Thyroid gland (tissue), 4 donors: ENCODE data around the gene CENPM. TPM values are rescaled to one million over a fixed set of nuclear protein-coding genes. Genes with fewer than 3 reads are reported as not detected.
"Not testable (repeated sequence)": the region's sequence is repeated elsewhere in the genome, so short reads cannot be mapped to it uniquely, and the experiment has no call there.

Source experiments
- DNase-seq, 2 donors: peaks; one replicate each; pipeline ENCODE4 v3.0.0-alpha.2; 2019
- H3K27ac ChIP-seq, 3 donors: fragments of 200-600 bp; sonication (generic); 1 replicate in 2 of 3; 2 replicates in 1 of 3; pipeline ENCODE4 v1.5.1; 2016 to 2019; ENCODE audit warnings: mild to moderate bottlenecking in 1 of 3, moderate library complexity in 1 of 3
- H3K27me3 ChIP-seq: fragments of 200-600 bp; sonication (generic); one replicate; pipeline ENCODE4 v1.5.1; 2019
- H3K36me3 ChIP-seq, 2 donors: fragments of 200-600 bp; sonication (generic); one replicate each; pipeline ENCODE4 v1.5.1; 2016 to 2019
- H3K4me1 ChIP-seq, 2 donors: fragments of 200-600 bp; sonication (generic); one replicate each; pipeline ENCODE4 v1.5.1; 2017 to 2019
- H3K4me3 ChIP-seq, 3 donors: fragments of 200-600 bp; sonication (generic); replicated peaks in 1 of 3; 1 replicate in 2 of 3; 2 replicates in 1 of 3; pipeline ENCODE4 v1.5.1; 2016; ENCODE audit warnings: mild to moderate bottlenecking in 1 of 3
- H3K9me3 ChIP-seq: fragments of 200-600 bp; sonication (generic); one replicate; pipeline ENCODE4 v1.5.1; 2017
- POLR2A ChIP-seq, 2 donors: fragments of 450-650 bp; IDR thresholded peaks; one replicate each; pipeline ENCODE4 v1.6.1; 2017; ENCODE audit warnings: antibody characterized with exemption in 2 of 2, mild to moderate bottlenecking in 2 of 2, moderate library complexity in 1 of 2
- WGBS, 2 donors: methylation state at CpG; one replicate each; pipeline ENCODE4 v1.1.5; 2017; 5-methylcytosine and 5-hydroxymethylcytosine counted together
- intact Hi-C: fragments of 100-400 bp; cut with DNase I; formaldehyde crosslinking; loops from one replicate; pipeline ENCODE4 v1.15.1; 2023
- total RNA-seq, 4 donors: library from RNA; depleted of rRNA; stranded (reverse); fragments of >200 nt; gene quantifications; one replicate each; pipeline ENCODE4 v1.2.3, GENCODE V29; 2016
- TF ChIP-seq, protein P1 (sequence below), 6 experiments: fragments of 200-600 bp in 3 of 6; fragments of 450-650 bp in 3 of 6; sonication (generic) in 3 of 6; IDR thresholded peaks; one replicate each; pipeline ENCODE4 v1.5.1; 2016 to 2019; ENCODE audit warnings: antibody characterized with exemption in 6 of 6, mild to moderate bottlenecking in 2 of 6, inconsistent platforms in 1 of 6, moderate library complexity in 1 of 6

CENPM gene
- total RNA-seq, 4 donors from 2014 or later, result 0.56 TPM; not detected in 3

DNA sequence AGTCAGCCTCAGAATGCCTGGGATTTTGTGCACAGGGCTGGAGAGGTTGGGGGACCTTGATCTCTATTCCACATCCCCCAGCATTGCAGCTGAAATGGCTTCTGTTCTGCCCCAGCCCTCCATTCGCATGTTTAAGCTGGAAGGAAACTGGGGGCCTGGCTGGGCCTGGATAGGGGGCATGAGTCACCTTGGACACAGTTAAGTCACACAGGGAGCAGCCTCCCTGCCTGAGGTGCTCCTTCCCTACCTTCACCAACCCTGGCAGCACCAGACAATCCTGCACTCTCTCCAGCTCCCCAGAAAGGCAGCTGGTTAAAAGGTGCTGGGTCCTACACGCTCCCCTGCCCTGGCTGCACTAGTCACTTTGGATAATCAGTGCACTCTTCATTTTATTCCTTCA, 5.8 kb upstream of the CENPM start:
- no peak for TF ChIP-seq POLR2A (IDR thresholded peaks at IDR 0.05)
- TF ChIP-seq, protein P1, sequence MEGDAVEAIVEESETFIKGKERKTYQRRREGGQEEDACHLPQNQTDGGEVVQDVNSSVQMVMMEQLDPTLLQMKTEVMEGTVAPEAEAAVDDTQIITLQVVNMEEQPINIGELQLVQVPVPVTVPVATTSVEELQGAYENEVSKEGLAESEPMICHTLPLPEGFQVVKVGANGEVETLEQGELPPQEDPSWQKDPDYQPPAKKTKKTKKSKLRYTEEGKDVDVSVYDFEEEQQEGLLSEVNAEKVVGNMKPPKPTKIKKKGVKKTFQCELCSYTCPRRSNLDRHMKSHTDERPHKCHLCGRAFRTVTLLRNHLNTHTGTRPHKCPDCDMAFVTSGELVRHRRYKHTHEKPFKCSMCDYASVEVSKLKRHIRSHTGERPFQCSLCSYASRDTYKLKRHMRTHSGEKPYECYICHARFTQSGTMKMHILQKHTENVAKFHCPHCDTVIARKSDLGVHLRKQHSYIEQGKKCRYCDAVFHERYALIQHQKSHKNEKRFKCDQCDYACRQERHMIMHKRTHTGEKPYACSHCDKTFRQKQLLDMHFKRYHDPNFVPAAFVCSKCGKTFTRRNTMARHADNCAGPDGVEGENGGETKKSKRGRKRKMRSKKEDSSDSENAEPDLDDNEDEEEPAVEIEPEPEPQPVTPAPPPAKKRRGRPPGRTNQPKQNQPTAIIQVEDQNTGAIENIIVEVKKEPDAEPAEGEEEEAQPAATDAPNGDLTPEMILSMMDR (IDR thresholded peaks at IDR 0.05), result no peak
- Histone ChIP-seq H3K27me3 (no peaks in the 10 kb centered on the region), H3K36me3 (no peaks in the 10 kb centered on the region), H3K9me3 (no peaks in the 10 kb centered on the region), H3K4me1 (peaks cover 0 to 4% of the 10 kb centered on the region in 2 donors), H3K4me3 (no peak overlapping the region), H3K27ac (no peak overlapping the region)
- DNase-seq, result no peak
- intact Hi-C loops, result loop anchor here (10.0 kb wide), 1 partner anchor 122 kb away; the partner anchor contains the start of genes NAGA, PHETA2 and SMDT1
- WGBS, 2 donors, result 90% methylated on average over 2 of the region's 2 CpGs

DNA sequence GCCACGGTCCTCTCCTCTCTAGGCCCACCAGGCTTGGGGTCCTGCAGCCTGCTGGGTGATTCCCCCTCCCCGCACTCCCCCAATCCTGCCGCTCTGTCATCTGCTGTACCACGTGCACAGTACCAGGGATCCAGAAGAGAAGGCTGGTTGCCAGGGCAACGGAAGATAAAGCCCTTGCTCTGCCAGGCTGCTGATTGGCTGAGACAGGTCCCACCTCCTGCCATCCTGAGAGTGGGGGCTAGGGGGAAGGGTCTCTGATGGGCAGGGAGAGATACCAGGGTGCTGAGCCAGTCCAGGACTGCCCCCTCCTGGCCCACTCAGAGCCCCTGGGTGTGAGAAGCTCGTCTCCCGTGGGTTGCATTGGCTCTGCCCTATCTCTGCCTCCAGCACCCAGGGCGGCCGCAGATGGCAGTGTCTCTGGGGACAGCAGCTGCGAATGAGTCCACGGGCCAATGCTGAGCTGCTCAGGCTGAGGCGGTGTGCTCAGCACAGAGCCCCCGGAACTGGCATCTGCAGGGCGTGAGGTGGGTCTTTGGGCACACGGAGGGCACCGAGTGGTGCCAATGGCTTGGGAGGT, 5.0 kb upstream of the CENPM start, which contains the start of gene SMIM45:
Gene SMIM45 (plus strand): TSS at position 253 of the 577 bp plus-strand sequence.
- intact Hi-C loops, result loop anchor here (10.0 kb wide), 1 partner anchor 123 kb away; the partner anchor contains the start of genes NAGA, PHETA2 and SMDT1
- Histone ChIP-seq H3K36me3 (no peaks in the 10 kb centered on the region), H3K4me3 (no peak within 1 kb of the TSS), H3K27me3 (no peaks in the 10 kb centered on the region), H3K4me1 (peaks cover 0 to 3% of the 10 kb centered on the region in 2 donors), H3K27ac (no peak within 1 kb of the TSS), H3K9me3 (no peaks in the 10 kb centered on the region)
- TF ChIP-seq, protein P1 (IDR thresholded peaks at IDR 0.05), result no peak
- no peak for TF ChIP-seq POLR2A (IDR thresholded peaks at IDR 0.05)
- WGBS, 2 donors, result 69 to 74% methylated on average over 11 to 15 of the region's 16 CpGs
- no peak for DNase-seq

DNA sequence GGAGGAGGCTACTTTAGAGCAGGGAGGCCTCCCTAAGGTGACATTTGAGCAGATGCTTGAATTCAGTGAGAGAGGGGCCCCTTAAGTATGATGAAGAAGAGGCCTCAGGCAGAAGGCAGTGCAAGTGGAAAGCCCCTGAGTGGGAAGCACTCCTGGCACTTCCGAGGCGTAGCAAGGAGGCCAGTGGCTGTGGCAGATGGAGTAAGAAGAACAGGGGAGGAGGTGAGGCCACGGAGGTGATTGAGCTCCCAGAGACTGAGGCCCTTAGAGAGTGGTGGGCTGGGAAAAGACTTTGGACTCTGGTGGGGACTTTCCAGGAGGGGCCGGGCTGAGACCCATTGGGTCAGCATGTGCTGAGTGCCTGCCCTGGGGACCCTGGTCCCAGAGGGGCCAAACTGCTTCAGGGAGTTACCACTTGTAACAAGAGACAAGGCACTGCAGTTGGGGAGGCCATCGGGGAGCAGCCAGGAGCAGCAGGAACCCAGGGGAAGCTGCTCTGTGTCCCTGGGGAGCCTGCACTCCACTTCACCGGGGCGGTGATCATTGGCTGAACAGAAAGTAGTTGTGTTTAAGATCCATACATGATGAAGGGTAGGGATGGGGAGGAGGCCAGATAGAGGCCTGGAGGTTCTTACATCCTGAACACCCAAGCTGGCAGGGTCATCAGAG, 2.5 kb upstream of the CENPM start:
- no peak overlapping the region for H3K27ac ChIP-seq

DNA sequence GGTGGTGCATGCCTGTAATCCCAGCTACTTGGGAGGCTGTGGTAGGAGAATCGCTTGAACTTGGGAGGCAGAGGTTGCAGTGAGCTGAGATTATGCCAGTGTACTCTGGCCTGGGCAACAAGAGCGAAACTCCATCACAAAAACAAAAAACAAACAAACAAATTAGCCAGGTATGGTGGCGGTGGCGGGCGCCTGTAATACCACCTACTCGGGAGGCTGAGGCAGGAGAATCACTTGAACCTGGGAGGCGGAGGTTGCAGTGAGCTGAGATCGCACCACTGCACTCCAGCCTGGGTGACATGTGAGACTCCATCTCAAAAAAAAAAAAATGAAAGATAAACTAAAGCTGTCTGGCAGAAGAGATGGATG, 2.0 kb upstream of the CENPM start:
- peaks cover 5 to 13% of the 10 kb centered on the region in 2 donors for H3K4me1 ChIP-seq
- not testable (repeated sequence) for H3K4me3 ChIP-seq, H3K9me3 ChIP-seq, H3K27me3 ChIP-seq, H3K27ac ChIP-seq, DNase-seq, H3K36me3 ChIP-seq
- WGBS, 2 donors, result 88% methylated on average over 8 of the region's 8 CpGs
- intact Hi-C loops, result loop anchor here (5.0 kb wide), 1 partner anchor 117 kb away; the partner anchor contains the start of gene SREBF2

More for the DNA sequence above, 2.5 kb upstream of the CENPM start:
- H3K4me1 ChIP-seq, result peaks cover 5 to 13% of the 10 kb centered on the region in 2 donors
- H3K27me3 ChIP-seq, result no peaks in the 10 kb centered on the region
- no peaks in the 10 kb centered on the region for H3K9me3 ChIP-seq
- TF ChIP-seq, protein P1 (IDR thresholded peaks at IDR 0.05), result no peak
- TF ChIP-seq POLR2A (IDR thresholded peaks at IDR 0.05), result no peak
- H3K4me3 ChIP-seq, result no peak overlapping the region
- intact Hi-C loops, result loop anchor here (5.0 kb wide), 1 partner anchor 117 kb away; the partner anchor contains the start of gene SREBF2
- WGBS, 2 donors, result 65% methylated on average over 4 to 7 of the region's 7 CpGs
- no peaks in the 10 kb centered on the region for H3K36me3 ChIP-seq
- DNase-seq, result no peak

DNA sequence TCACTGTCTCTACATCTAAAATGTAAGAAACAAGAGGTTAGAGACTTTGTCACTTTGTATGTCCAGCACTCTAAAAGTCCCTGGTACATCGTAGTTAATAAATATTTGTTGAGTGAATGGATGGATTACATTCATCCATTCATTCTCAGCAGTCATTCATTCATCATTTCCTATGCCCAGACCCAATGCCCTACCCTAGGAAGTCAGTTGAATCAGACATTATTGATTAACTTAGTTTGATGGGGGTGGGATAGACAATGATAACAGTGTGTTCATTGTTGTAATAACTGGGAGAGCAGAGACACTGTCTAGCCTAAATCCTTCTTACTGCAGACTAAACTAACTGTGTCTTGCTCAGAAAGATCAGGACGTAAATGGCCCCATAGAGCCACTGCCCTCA, 1.2 kb upstream of the CENPM start:
- whole genome bisulfite sequencing, 2 donors, result 89 to 94% methylated on average over 2 of the region's 2 CpGs
- Histone ChIP-seq H3K4me3 (no peak overlapping the region), H3K27ac (no peak overlapping the region), H3K9me3 (no peaks in the 10 kb centered on the region), H3K27me3 (no peaks in the 10 kb centered on the region), H3K36me3 (no peaks in the 10 kb centered on the region), H3K4me1 (peaks cover 5 to 13% of the 10 kb centered on the region in 2 donors)
- no peak for DNase-seq
- no peak for TF ChIP-seq POLR2A (IDR thresholded peaks at IDR 0.05)
- intact Hi-C loops, result loop anchor here (5.0 kb wide), 1 partner anchor 116 kb away; the partner anchor contains the start of gene SREBF2
